H9 (cell line): Measurements from ENCODE around the gene PSKH1. TPM values are rescaled to one million over a fixed set of nuclear protein-coding genes. Genes with fewer than 3 reads are reported as not detected.

Experiments used
- DNase-seq: peaks from one replicate; pipeline ENCODE4 v3.0.0-alpha.2; 2017
- H2AFZ ChIP-seq: one replicate; pipeline ENCODE4 v1.6.1; 2013; ENCODE audit warnings: mild to moderate bottlenecking, low read length, control low read depth, moderate library complexity
- H2AK5ac ChIP-seq: 2 replicates; pipeline ENCODE4 v1.6.1; 2013; ENCODE audit warnings: low read length, control low read depth, mixed read lengths; ENCODE audit not compliant: insufficient read length
- H2BK120ac ChIP-seq: one replicate; pipeline ENCODE4 v1.6.1; 2013; ENCODE audit warnings: low read depth, mild to moderate bottlenecking, low read length, control low read depth, inconsistent platforms; ENCODE audit not compliant: poor library complexity, severe bottlenecking
- H2BK12ac ChIP-seq: 2 replicates; pipeline ENCODE4 v1.6.1; 2013; ENCODE audit warnings: low read length, control low read depth, mixed read lengths, low read depth; ENCODE audit not compliant: insufficient read length
- H2BK15ac ChIP-seq: 2 replicates; pipeline ENCODE4 v1.6.1; 2013; ENCODE audit warnings: low read depth, low read length, control low read depth
- H2BK20ac ChIP-seq: one replicate; pipeline ENCODE4 v1.6.1; 2013; ENCODE audit warnings: low read depth, mild to moderate bottlenecking, low read length, control low read depth, inconsistent platforms; ENCODE audit not compliant: poor library complexity, severe bottlenecking
- H2BK5ac ChIP-seq: 2 replicates; pipeline ENCODE4 v1.6.1; 2013; ENCODE audit warnings: low read length, control low read depth, mixed read lengths; ENCODE audit not compliant: insufficient read length
- H3K14ac ChIP-seq: 2 replicates; pipeline ENCODE4 v1.6.1; 2013; ENCODE audit warnings: low read length, control low read depth; ENCODE audit not compliant: insufficient read depth
- H3K18ac ChIP-seq: 2 replicates; pipeline ENCODE4 v1.6.1; 2013; ENCODE audit warnings: low read depth, mild to moderate bottlenecking, mixed read lengths, low read length, control low read depth; ENCODE audit not compliant: insufficient read length
- H3K23ac ChIP-seq: 2 replicates; pipeline ENCODE4 v1.6.1; 2013; ENCODE audit warnings: low read length, control low read depth, mixed read lengths, low read depth; ENCODE audit not compliant: insufficient read length
- H3K23me2 ChIP-seq: 2 replicates; pipeline ENCODE4 v1.6.1; 2013; ENCODE audit warnings: low read depth, mild to moderate bottlenecking, mixed read lengths, low read length, control low read depth; ENCODE audit not compliant: insufficient read length, poor library complexity, severe bottlenecking
- H3K27ac ChIP-seq: 2 replicates; pipeline ENCODE4 v1.5.1; 2013; ENCODE audit warnings: low read length, control low read depth, mixed read lengths, low read depth; ENCODE audit not compliant: insufficient read length
- H3K27me3 ChIP-seq: 2 replicates; pipeline ENCODE4 v1.6.1; 2013; ENCODE audit warnings: low read length, control low read depth, inconsistent platforms; ENCODE audit not compliant: insufficient read depth
- H3K4ac ChIP-seq: 2 replicates; pipeline ENCODE4 v1.6.1; 2013; ENCODE audit warnings: low read depth, mild to moderate bottlenecking, control low read depth, inconsistent platforms, low read length, moderate library complexity
- H3K4me1 ChIP-seq: 2 replicates; pipeline ENCODE4 v1.6.1; 2013; ENCODE audit warnings: low read length, control low read depth, inconsistent platforms; ENCODE audit not compliant: insufficient read depth
- H3K4me2 ChIP-seq: 2 replicates; pipeline ENCODE4 v1.6.1; 2013; ENCODE audit warnings: low read length, control low read depth, mixed read lengths; ENCODE audit not compliant: insufficient read length, insufficient read depth
- H3K56ac ChIP-seq: 2 replicates; pipeline ENCODE4 v1.6.1; 2013; ENCODE audit warnings: low read depth, mild to moderate bottlenecking, mixed read lengths, low read length, control low read depth; ENCODE audit not compliant: insufficient read length
- H3K79me1 ChIP-seq: 2 replicates; pipeline ENCODE4 v1.6.1; 2013; ENCODE audit warnings: low read depth, mild to moderate bottlenecking, moderate library complexity, low read length, control low read depth, inconsistent platforms; ENCODE audit not compliant: insufficient read depth, poor library complexity, severe bottlenecking
- H3K79me2 ChIP-seq: 2 replicates; pipeline ENCODE4 v1.6.1; 2013; ENCODE audit warnings: low read length, control low read depth, inconsistent platforms; ENCODE audit not compliant: insufficient read depth
- H3K9ac ChIP-seq: 2 replicates; pipeline ENCODE4 v1.6.1; 2013; ENCODE audit warnings: low read length, control low read depth, mixed read lengths; ENCODE audit not compliant: insufficient read length; ENCODE audit errors: extremely low read depth
- H3K9me3 ChIP-seq: one replicate; pipeline ENCODE4 v1.6.1; 2013; ENCODE audit warnings: low read depth, low read length, inconsistent platforms; ENCODE audit not compliant: control insufficient read depth
- H3T11ph ChIP-seq: one replicate; pipeline ENCODE4 v1.6.1; 2013; ENCODE audit warnings: mild to moderate bottlenecking, low read length, control low read depth, inconsistent platforms
- H4K20me1 ChIP-seq: one replicate; pipeline ENCODE4 v1.6.1; 2013; ENCODE audit not compliant: control insufficient read depth, insufficient read length, insufficient read depth
- H4K5ac ChIP-seq: 2 replicates; pipeline ENCODE4 v1.6.1; 2013; ENCODE audit warnings: low read depth, mild to moderate bottlenecking, mixed read lengths, low read length, control low read depth; ENCODE audit not compliant: insufficient read length
- H4K8ac ChIP-seq: replicated peaks from 2 replicates; pipeline ENCODE4 v1.6.1; 2013; ENCODE audit warnings: low read length, control low read depth, mixed read lengths, low read depth; ENCODE audit not compliant: insufficient read length
- H4K91ac ChIP-seq: 2 replicates; pipeline ENCODE4 v1.6.1; 2013; ENCODE audit warnings: low read depth, mild to moderate bottlenecking, moderate library complexity, mixed read lengths, low read length, control low read depth; ENCODE audit not compliant: insufficient read length
- H3K27ac Mint-ChIP-seq, 3 experiments: 2 replicates in 2 of 3; 3 replicates in 1 of 3; pipeline ENCODE4 v1.8.0; 2020 to 2021; ENCODE audit warnings: mixed read lengths in 3 of 3, mild to moderate bottlenecking in 1 of 3, moderate library complexity in 1 of 3
- H3K27me3 Mint-ChIP-seq: 2 replicates; pipeline ENCODE4 v1.8.0; 2021; ENCODE audit warnings: low read depth, mild to moderate bottlenecking, moderate library complexity, mixed read lengths
- H3K36me3 Mint-ChIP-seq, 3 experiments: 2 replicates in 2 of 3; 3 replicates in 1 of 3; pipeline ENCODE4 v1.8.0; 2020 to 2021; ENCODE audit warnings: low read depth in 3 of 3, mixed read lengths in 3 of 3; ENCODE audit not compliant: insufficient read depth in 1 of 3
- H3K4me1 Mint-ChIP-seq, 2 experiments: 2 replicates each; pipeline ENCODE4 v1.8.0; 2020; ENCODE audit warnings: mixed read lengths in 2 of 2
- H3K4me3 Mint-ChIP-seq, 2 experiments: 2 replicates in 1 of 2; 3 replicates in 1 of 2; pipeline ENCODE4 v1.8.0; 2020 to 2021; ENCODE audit warnings: mild to moderate bottlenecking in 2 of 2, mixed read lengths in 2 of 2, moderate library complexity in 1 of 2
- H3K9me3 Mint-ChIP-seq, 2 experiments: 2 replicates in 1 of 2; 3 replicates in 1 of 2; pipeline ENCODE4 v1.8.0; 2020; ENCODE audit warnings: mild to moderate bottlenecking in 2 of 2, mixed read lengths in 2 of 2, moderate library complexity in 1 of 2
- WGBS: extraction: QIAGEN DNeasy Blood & Tissue Kit; methylation state at CpG from one replicate; pipeline ENCODE4 v1.1.7; 2013; ENCODE audit warnings: missing lambda C conversion rate, low lambda C conversion rate, mixed read lengths; ENCODE audit not compliant: insufficient read length; ENCODE audit errors: extremely low coverage; 5-methylcytosine and 5-hydroxymethylcytosine counted together
- total RNA-seq: library from RNA; stranded (reverse); gene quantifications from 2 replicates; pipeline ENCODE4 v1.2.1, GENCODE V29; 2021
- TF ChIP-seq, protein P1 (sequence below): fragments of 200-600 bp; sonication (generic); conservative IDR thresholded peaks from 3 replicates; pipeline ENCODE4 v1.8.0; 2021; ENCODE audit warnings: antibody characterized with exemption, mild to moderate bottlenecking

Gene PSKH1
- total RNA-seq, 1 experiment from 2014 or later = 29.1 TPM

DNA sequence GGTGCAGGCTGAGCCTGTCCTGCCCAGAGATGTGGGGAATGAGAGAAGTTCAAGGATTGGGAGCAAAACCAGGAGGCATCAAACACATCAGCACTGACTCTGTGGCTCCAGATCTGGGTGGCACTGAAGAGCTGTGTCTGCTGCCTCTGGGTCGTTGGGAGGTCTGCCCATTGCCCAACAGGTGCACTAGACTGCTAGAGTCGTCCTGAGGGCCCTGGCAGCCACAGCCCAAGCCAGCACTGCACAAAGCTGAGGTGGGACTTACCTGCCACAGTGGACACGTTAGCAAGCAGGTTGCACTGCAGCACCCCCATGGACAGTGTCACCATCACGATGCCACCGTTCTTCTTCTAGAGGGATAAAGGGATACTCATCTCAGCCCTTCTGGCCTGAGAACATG lies 84.0 kb downstream of the PSKH1 start:
- TF ChIP-seq, protein P1, sequence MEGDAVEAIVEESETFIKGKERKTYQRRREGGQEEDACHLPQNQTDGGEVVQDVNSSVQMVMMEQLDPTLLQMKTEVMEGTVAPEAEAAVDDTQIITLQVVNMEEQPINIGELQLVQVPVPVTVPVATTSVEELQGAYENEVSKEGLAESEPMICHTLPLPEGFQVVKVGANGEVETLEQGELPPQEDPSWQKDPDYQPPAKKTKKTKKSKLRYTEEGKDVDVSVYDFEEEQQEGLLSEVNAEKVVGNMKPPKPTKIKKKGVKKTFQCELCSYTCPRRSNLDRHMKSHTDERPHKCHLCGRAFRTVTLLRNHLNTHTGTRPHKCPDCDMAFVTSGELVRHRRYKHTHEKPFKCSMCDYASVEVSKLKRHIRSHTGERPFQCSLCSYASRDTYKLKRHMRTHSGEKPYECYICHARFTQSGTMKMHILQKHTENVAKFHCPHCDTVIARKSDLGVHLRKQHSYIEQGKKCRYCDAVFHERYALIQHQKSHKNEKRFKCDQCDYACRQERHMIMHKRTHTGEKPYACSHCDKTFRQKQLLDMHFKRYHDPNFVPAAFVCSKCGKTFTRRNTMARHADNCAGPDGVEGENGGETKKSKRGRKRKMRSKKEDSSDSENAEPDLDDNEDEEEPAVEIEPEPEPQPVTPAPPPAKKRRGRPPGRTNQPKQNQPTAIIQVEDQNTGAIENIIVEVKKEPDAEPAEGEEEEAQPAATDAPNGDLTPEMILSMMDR = no peak
- no peak overlapping the region for H2AK5ac ChIP-seq
- H3K27me3 ChIP-seq = no peaks in the 10 kb centered on the region; the same call in 1 of the 2 replicates
- no peak overlapping the region for H2BK20ac ChIP-seq
- no peak overlapping the region for H3K23ac ChIP-seq
- no peaks in the 10 kb centered on the region for H3K79me1 ChIP-seq
- H3K18ac ChIP-seq = no peak overlapping the region
- no peak overlapping the region for H2BK12ac ChIP-seq
- Mint-ChIP-seq H3K4me1 (no peaks in the 10 kb centered on the region), H3K9me3 (no peaks in the 10 kb centered on the region), H3K27ac (no peak overlapping the region), H3K4me3 (no peak overlapping the region), H3K36me3 (no peaks in the 10 kb centered on the region), H3K27me3 (peaks cover 17% of the 10 kb centered on the region)
- no peak overlapping the region for H2BK15ac ChIP-seq
- H3K4me2 ChIP-seq = no peak overlapping the region
- H3K23me2 ChIP-seq = no peaks in the 10 kb centered on the region
- H2BK120ac ChIP-seq = no peak overlapping the region
- H4K91ac ChIP-seq = no peak overlapping the region
- no peak overlapping the region for H2BK5ac ChIP-seq
- no peak overlapping the region for H3K9ac ChIP-seq
- no peak overlapping the region for H3T11ph ChIP-seq
- H4K20me1 ChIP-seq = no peaks in the 10 kb centered on the region
- WGBS = no CpG with 5 or more reads among the region's 5 CpGs
- H4K5ac ChIP-seq = no peak overlapping the region
- H3K14ac ChIP-seq = no peak overlapping the region
- DNase-seq = no peak
- H3K4me1 ChIP-seq = no peaks in the 10 kb centered on the region
- H2AFZ ChIP-seq = no peak overlapping the region
- no peak overlapping the region for H3K56ac ChIP-seq
- H3K27ac ChIP-seq = no peak overlapping the region
- H3K9me3 ChIP-seq = no peaks in the 10 kb centered on the region
- H3K79me2 ChIP-seq = no peaks in the 10 kb centered on the region
- H3K4ac ChIP-seq = no peak overlapping the region
- no peak overlapping the region for H4K8ac ChIP-seq
